GM23338 (cell line): ENCODE measurements around the gene CD4. TPM values are rescaled to one million over a fixed set of nuclear protein-coding genes. Genes with fewer than 3 reads are reported as not detected.

Experiments
- ATAC-seq: fragments of 200-7000 bp; cut with Tn5 transposase; 3 replicates; pipeline ENCODE4 v1.9.1; 2020
- DNase-seq: peaks from one replicate; pipeline ENCODE4 v3.0.0-alpha.2; 2015; ENCODE audit warnings: low spot score
- H2AFZ ChIP-seq: fragments of 200-600 bp; sonication (generic); 2 replicates; pipeline ENCODE4 v1.8.0; 2016; ENCODE audit warnings: antibody characterized with exemption, mild to moderate bottlenecking, moderate library complexity
- H3F3A ChIP-seq: fragments of 200-600 bp; sonication (generic); replicated peaks from 2 replicates; pipeline ENCODE4 v1.8.0; 2017; ENCODE audit warnings: antibody characterized with exemption, mixed run types, low read depth
- H3K27ac ChIP-seq: fragments of 200-600 bp; sonication (generic); 2 replicates; pipeline ENCODE4 v1.6.1; 2016; ENCODE audit warnings: low read depth
- H3K27me3 ChIP-seq: fragments of 200-600 bp; sonication (generic); 2 replicates; pipeline ENCODE4 v1.8.0; 2016; ENCODE audit warnings: mild to moderate bottlenecking, mixed run types, moderate library complexity; ENCODE audit not compliant: insufficient read depth
- H3K36me3 ChIP-seq: fragments of 200-600 bp; sonication (generic); 2 replicates; pipeline ENCODE4 v1.8.0; 2016; ENCODE audit warnings: mild to moderate bottlenecking; ENCODE audit not compliant: insufficient read depth
- H3K4me1 ChIP-seq: fragments of 200-600 bp; sonication (generic); 2 replicates; pipeline ENCODE4 v1.8.0; 2016; ENCODE audit warnings: mild to moderate bottlenecking, moderate library complexity; ENCODE audit not compliant: insufficient read depth
- H3K4me2 ChIP-seq: fragments of 200-600 bp; sonication (generic); 2 replicates; pipeline ENCODE4 v1.7.1; 2017; ENCODE audit warnings: mixed run types
- H3K4me3 ChIP-seq: fragments of 200-600 bp; sonication (generic); 2 replicates; pipeline ENCODE4 v1.6.1; 2016; ENCODE audit warnings: mixed run types
- H3K79me2 ChIP-seq: fragments of 200-600 bp; sonication (generic); replicated peaks from 2 replicates; pipeline ENCODE4 v1.8.0; 2017; ENCODE audit warnings: mild to moderate bottlenecking; ENCODE audit not compliant: insufficient read depth
- H3K9me2 ChIP-seq: fragments of 200-600 bp; sonication (generic); 2 replicates; pipeline ENCODE4 v1.8.0; 2017; ENCODE audit not compliant: insufficient read depth
- H4K20me1 ChIP-seq: fragments of 200-600 bp; sonication (generic); replicated peaks from 2 replicates; pipeline ENCODE4 v1.8.0; 2017; ENCODE audit warnings: mild to moderate bottlenecking; ENCODE audit not compliant: insufficient read depth
- H3K27ac Mint-ChIP-seq: 2 replicates; pipeline ENCODE4 v1.8.0; 2020; ENCODE audit warnings: inconsistent platforms, mild to moderate bottlenecking, moderate library complexity, mixed read lengths
- H3K27me3 Mint-ChIP-seq: 3 replicates; pipeline ENCODE4 v1.8.0; 2022; ENCODE audit warnings: low read depth, mild to moderate bottlenecking, moderate library complexity, mixed read lengths, inconsistent platforms; ENCODE audit not compliant: insufficient read depth, poor library complexity
- H3K36me3 Mint-ChIP-seq: 3 replicates; pipeline ENCODE4 v1.8.0; 2021; ENCODE audit warnings: low read depth, mild to moderate bottlenecking, inconsistent platforms, moderate library complexity, mixed read lengths
- H3K4me1 Mint-ChIP-seq: 3 replicates; pipeline ENCODE4 v1.8.0; 2020; ENCODE audit warnings: mild to moderate bottlenecking, inconsistent platforms, mixed read lengths
- H3K4me3 Mint-ChIP-seq: 3 replicates; pipeline ENCODE4 v1.8.0; 2021; ENCODE audit warnings: moderate library complexity, mild to moderate bottlenecking, inconsistent platforms, mixed read lengths
- H3K9me3 Mint-ChIP-seq: 3 replicates; pipeline ENCODE4 v1.8.0; 2020; ENCODE audit warnings: moderate library complexity, mild to moderate bottlenecking, inconsistent platforms, mixed read lengths
- CREB1 ChIP-seq: fragments of 250-450 bp; sonication (Bioruptor Pico); IDR thresholded peaks from 2 replicates; pipeline ENCODE4 v1.5.0; 2020; ENCODE audit warnings: low read depth, mild to moderate bottlenecking, moderate library complexity
- ETS1 ChIP-seq: IDR thresholded peaks from 2 replicates; pipeline ENCODE4 v1.6.1; 2016; ENCODE audit warnings: antibody characterized with exemption
- EZH2phosphoT487 ChIP-seq: fragments of 200-600 bp; sonication (generic); IDR thresholded peaks from one replicate; pipeline ENCODE4 v1.8.1; 2018; ENCODE audit warnings: antibody characterized with exemption; ENCODE audit not compliant: unreplicated experiment
- JUNB ChIP-seq: IDR thresholded peaks from one replicate; pipeline ENCODE4 v1.6.1; 2016; ENCODE audit warnings: antibody characterized with exemption; ENCODE audit not compliant: unreplicated experiment
- NANOG ChIP-seq: IDR thresholded peaks from 2 replicates; pipeline ENCODE4 v1.6.1; 2016; ENCODE audit warnings: antibody characterized with exemption, borderline replicate concordance
- POLR2AphosphoS5 ChIP-seq: IDR thresholded peaks from 2 replicates; pipeline ENCODE4 v1.6.1; 2016; ENCODE audit warnings: antibody characterized with exemption, low read depth
- REST ChIP-seq: IDR thresholded peaks from one replicate; pipeline ENCODE4 v1.6.1; 2018; ENCODE audit warnings: antibody characterized with exemption; ENCODE audit not compliant: unreplicated experiment
- STAT1 ChIP-seq: IDR thresholded peaks from one replicate; pipeline ENCODE4 v1.6.1; 2016; ENCODE audit warnings: antibody characterized with exemption; ENCODE audit not compliant: unreplicated experiment
- ZNF114 ChIP-seq: fragments of 250-450 bp; sonication (Bioruptor Pico); IDR thresholded peaks from 2 replicates; pipeline ENCODE4 v1.5.0; 2020; ENCODE audit warnings: mild to moderate bottlenecking, moderate library complexity
- ZNF331 ChIP-seq: fragments of 250-450 bp; sonication (Bioruptor Pico); IDR thresholded peaks from 2 replicates; pipeline ENCODE4 v1.5.0; 2020; ENCODE audit warnings: low read depth, mild to moderate bottlenecking, moderate library complexity
- polyA plus RNA-seq: library from polyadenylated mRNA; unstranded; fragments of >200 nt; fragmentation: Nextera tagmentation; extraction: Ambion mirVana; gene quantifications from 2 replicates; pipeline ENCODE4 v1.2.1, GENCODE V29; 2016
- total RNA-seq: library from RNA; depleted of rRNA; stranded (reverse); fragments of >200 nt; shearing (Covaris generic); gene quantifications from 2 replicates; pipeline ENCODE4 v1.2.3, GENCODE V29; 2014

Gene CD4
- total and polyA plus RNA-seq, 2 experiments from 2014 or later, result 1.5 to 2.0 TPM

GRCh38 chr12:6831450-6831995 lies 42.2 kb downstream of the CD4 start:
- Histone ChIP-seq H4K20me1 (peaks cover 3% of the 10 kb centered on the region; the same call in 1 of the 2 replicates), H3F3A (peaks cover 27% of the 10 kb centered on the region), H3K79me2 (peaks cover 9% of the 10 kb centered on the region), H3K4me3 (no peak overlapping the region), H3K27me3 (peaks cover 4% of the 10 kb centered on the region; the same call in 1 of the 2 replicates), H3K9me2 (no peaks in the 10 kb centered on the region), H3K27ac (no peak overlapping the region), H3K4me2 (no peak overlapping the region), H2AFZ (no peak overlapping the region), H3K4me1 (peaks cover 16% of the 10 kb centered on the region), H3K36me3 (peaks cover 3% of the 10 kb centered on the region; the same call in 1 of the 2 replicates)
- peaks cover 22% of the 10 kb centered on the region for H3K27me3 Mint-ChIP-seq
- DNase-seq (no peak), ATAC-seq (no peak)
- TF ChIP-seq REST, result no peak
- TF ChIP-seq CREB1 (CRISPR knock-in tag), result no peak
- no peak for TF ChIP-seq ETS1
- no peak for TF ChIP-seq JUNB
- no peak for TF ChIP-seq POLR2AphosphoS5
- no peak for TF ChIP-seq NANOG
- no peak for TF ChIP-seq STAT1
- no peak for TF ChIP-seq EZH2phosphoT487
- no peak for TF ChIP-seq ZNF114
- TF ChIP-seq ZNF331 (CRISPR knock-in tag), result no peak
- no peaks in the 10 kb centered on the region for H3K9me3 Mint-ChIP-seq
- H3K4me1 Mint-ChIP-seq, result peaks cover 27% of the 10 kb centered on the region
- no peak overlapping the region for H3K27ac Mint-ChIP-seq
- peaks cover 58% of the 10 kb centered on the region for H3K36me3 Mint-ChIP-seq
- H3K4me3 Mint-ChIP-seq, result no peak overlapping the region

GRCh38 chr12:6832125-6832524 lies 42.8 kb downstream of the CD4 start:
- H3K36me3 Mint-ChIP-seq, result peaks cover 64% of the 10 kb centered on the region
- Histone ChIP-seq H3K27ac (no peak overlapping the region), H3K4me3 (no peak overlapping the region), H4K20me1 (peaks cover 3% of the 10 kb centered on the region; the same call in 1 of the 2 replicates), H3K27me3 (no peaks in the 10 kb centered on the region), H3K4me2 (no peak overlapping the region), H3K4me1 (peaks cover 12% of the 10 kb centered on the region), H2AFZ (no peak overlapping the region), H3K36me3 (peaks cover 3% of the 10 kb centered on the region; the same call in 1 of the 2 replicates), H3F3A (peaks cover 21% of the 10 kb centered on the region), H3K9me2 (no peaks in the 10 kb centered on the region), H3K79me2 (peaks cover 9% of the 10 kb centered on the region)
- no peaks in the 10 kb centered on the region for H3K9me3 Mint-ChIP-seq
- H3K27me3 Mint-ChIP-seq, result peaks cover 16% of the 10 kb centered on the region
- no peak overlapping the region for H3K27ac Mint-ChIP-seq
- TF ChIP-seq POLR2AphosphoS5, result no peak
- no peak for TF ChIP-seq JUNB
- ATAC-seq (no peak), DNase-seq (no peak)
- peaks cover 23% of the 10 kb centered on the region for H3K4me1 Mint-ChIP-seq
- no peak overlapping the region for H3K4me3 Mint-ChIP-seq
